GM18526 (cell line): ENCODE measurements around the gene CHML.

ENCODE experiments used
- POLR2A ChIP-seq: IDR thresholded peaks from 3 replicates; pipeline ENCODE4 v1.6.1; 2011; ENCODE audit not compliant: insufficient read length; ENCODE audit errors: extremely low read depth

CHML gene

DNA sequence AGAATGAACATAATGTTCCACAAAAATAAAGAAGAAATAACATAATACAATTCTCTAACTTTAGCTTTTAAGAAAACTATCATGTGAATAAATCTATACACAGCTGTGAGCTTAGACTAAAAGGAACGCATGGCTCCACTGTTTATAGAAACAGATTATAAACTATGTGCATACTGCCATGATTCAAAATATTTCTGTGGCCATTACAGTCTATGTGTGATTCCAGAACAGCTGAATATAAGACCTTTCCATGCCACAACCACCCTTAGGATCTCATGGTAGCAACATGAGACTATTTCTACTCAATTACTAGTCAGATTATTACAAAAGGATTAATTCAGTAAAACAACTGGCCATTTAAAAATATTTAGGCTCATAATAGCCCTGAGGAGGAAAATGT, 3.9 kb downstream of the CHML start:
- TF ChIP-seq POLR2A: no peak

DNA sequence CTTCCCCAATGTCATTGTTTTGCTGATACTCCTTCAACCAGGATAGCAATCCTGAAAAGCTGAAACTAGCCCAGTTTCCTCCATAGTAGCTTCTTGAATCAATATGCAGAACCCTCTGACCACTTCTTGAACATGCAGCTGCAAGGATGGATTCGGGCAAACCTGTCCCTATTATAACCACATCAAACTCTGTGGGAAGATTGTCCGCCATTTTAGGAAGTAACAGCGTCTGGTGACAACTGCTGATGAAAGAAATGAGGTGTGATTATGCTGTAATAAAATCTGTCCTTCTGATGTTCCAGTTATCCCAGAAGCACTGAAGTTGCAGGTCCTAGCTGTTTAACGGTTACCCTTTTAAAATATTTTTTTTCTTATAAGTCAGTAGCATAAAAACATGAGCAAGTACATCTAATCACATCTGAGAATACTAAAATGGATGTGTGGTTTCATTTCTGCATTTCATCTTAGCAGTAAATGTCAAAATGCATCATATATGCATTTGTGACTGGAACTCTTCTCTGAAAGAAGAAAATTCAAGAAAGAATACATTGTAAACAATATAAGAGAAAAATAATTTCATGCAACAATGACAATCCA, 4.5 kb downstream of the CHML start:
- no peak for TF ChIP-seq POLR2A

DNA sequence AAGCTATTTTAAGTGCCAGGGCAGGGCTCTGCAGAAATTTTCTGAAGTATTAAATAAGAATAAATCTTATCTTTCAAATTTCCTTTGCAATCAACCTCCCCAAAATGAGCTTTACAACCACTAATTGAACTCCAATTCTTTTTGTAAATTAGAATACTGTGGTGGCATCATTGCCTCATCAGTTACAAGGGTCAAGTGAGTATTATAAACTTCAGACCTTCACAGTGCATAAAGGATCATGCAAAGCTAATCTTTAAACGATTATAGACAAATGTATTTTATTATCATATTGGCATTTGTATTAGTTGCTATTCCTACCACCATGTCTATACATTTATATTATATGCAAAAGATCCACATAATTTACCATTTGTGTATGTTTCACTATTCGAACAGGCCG, 7.2 kb downstream of the CHML start:
- no peak for TF ChIP-seq POLR2A

DNA sequence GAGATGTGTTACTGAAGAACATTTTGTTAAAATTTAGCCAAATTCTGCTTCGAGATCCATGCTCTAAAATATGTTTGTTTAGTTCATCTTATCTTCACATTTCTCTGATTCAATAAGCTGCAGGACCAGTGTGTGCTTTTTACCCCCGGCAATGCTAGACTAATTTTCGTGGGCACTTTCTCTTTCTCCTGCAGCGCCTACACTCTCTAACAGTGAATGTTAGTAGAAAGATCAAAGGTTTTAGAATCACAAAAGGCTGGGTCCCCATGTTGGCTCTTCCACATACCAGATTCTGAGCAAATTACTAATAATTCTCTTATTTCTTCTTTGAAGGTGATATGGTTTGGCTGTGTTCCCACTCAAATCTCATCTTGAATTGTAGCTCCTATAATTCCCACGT, 8.5 kb downstream of the CHML start:
- TF ChIP-seq POLR2A: no peak

DNA sequence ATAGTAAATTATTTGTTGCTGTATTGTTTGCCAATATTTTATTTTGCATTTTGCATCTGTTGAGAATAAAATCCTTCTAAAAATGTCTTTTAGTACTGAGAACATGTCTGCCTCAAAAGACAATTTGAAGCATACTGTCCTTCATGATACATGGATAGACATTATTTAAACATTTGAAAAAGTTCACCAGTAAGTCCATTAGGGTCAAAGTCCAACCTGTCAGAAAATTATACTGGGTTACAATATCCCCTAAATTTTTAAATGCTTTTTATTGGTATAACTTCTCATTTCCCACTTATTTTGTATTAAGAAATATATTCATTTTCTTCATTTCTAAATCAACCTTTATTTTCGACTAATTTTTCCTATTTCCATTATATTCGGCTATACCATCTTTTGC, 9.3 kb downstream of the CHML start:
- TF ChIP-seq POLR2A: no peak

DNA sequence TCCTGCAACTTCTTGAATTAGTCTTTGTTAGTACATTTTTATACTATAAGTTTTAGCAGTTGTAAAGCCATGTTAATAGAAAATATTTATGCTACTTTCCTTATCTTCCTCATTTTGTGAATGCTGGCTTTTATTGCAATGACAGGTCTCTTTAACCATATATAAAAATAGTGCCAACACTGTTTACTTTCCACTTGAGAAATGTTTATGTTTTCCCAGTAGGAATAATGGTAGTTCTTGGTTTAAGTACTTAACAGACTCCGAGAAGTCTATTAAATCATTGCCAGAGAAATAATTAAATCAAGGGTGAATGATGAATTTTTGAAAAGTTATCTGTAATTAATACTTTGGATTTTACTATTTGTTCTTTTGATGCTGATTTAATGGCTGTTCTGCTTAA, 9.7 kb downstream of the CHML start:
- TF ChIP-seq POLR2A: no peak

DNA sequence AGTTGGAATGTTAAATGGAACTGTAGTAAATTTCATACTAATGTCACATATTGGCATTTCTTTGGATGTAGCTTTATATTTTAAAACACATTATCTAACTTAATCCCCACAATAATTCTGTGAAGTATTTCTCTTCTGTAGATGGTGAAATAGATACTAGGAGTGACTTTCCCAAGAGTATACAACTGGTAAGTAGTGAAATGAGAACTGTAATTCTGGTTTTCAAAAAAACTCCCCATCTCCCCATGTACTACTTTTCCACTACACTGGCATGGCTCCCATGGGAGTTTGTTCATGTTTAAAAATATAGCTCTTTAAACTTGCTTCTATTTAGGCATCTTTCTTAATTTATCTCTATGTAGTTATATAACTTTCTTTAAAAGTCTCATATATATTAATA, 10.2 kb downstream of the CHML start:
- no peak for TF ChIP-seq POLR2A

DNA sequence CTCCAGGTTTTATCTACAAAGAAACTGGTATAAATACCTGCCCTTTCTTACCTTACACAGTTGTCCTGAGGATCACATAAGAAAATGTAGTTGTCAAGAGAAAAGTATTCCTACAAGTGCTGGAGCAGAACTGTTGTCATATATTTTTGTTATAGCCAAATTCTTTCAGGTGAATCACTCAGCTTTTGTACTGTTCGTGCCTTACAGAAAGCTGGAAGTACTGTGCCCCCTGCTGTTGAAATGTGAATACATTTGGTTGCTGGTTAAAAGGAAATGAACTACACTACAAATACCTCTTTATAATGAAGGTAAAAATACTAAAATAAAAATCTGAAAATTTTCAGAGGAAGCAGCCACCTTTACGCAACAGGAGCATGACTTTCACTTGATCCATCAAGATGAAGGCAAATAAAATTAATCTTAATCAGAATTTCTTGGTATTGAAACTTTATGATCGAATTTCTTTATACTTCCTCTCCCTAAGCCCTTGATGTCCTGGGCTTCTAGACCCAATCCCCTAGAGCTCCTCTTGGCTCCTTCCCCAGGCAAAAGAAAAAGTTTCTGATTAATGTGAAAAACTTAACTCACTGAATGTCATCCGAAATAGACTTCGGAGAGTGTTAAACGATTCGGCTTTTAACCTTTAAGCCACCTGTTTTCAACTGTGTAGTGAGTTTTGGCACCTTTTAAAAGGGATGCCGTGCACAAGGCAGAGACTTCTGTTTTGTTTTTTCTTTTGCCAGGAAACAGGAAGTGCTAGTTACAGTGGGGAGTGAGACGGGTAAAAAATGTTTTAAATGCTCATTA, 12.5 kb downstream of the CHML start:
- no peak for TF ChIP-seq POLR2A

DNA sequence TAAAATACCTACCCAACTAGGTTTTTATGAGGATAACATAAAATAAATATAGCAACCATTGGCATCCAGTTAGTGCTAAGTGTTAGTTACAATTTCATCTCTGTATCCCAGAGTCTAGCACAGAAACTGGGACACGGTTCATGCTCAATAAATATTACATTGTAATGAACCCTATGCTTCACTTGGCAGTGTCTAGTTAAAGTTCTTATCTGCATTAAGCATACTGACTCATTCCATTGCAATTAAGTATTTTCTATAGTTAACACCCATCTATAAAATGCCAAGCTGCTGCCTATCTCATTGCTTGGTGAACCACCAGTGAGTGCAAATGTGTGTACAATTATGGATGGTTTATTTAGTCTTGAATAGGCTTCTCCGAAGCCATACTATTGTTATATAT, 15.2 kb downstream of the CHML start:
- TF ChIP-seq POLR2A: no peak

DNA sequence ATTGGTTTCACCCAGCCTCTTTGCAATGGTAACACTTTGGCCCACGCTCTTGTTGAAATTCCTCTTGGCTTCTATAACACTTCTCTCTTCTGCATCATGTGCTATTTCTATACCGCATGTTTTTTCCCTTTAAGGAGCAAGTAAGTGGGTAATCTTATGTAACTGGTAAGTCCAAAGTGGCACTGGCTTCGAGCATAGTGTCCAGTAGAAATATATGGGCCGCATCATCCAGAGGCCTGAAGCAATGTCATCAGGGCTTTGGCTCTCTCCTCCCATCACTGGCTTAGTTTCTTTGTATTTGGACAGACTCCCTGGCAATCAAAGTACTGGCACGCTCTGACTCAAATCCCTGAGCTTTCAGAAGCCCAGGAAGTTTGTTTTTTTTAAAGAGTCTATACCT, 17.5 kb downstream of the CHML start:
- TF ChIP-seq POLR2A: no peak

DNA sequence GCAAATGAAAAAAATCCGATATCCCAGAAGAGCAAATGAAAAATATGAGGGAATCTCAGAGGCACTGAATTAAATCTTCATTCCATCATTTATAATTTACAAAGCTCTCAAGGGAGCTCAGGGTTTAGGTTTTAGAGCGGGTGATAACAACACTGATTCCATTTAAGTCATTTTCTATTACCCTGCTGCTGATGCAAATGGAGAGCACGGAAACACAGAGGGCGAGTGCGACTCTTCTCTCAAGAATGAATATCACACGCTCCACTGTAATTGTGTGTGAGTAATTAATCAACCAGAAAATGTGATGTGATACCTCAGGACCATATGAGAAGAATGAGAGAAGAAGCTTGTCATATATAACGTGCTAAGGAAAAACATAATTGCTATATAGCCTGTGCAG, 22.7 kb downstream of the CHML start:
- TF ChIP-seq POLR2A: no peak

DNA sequence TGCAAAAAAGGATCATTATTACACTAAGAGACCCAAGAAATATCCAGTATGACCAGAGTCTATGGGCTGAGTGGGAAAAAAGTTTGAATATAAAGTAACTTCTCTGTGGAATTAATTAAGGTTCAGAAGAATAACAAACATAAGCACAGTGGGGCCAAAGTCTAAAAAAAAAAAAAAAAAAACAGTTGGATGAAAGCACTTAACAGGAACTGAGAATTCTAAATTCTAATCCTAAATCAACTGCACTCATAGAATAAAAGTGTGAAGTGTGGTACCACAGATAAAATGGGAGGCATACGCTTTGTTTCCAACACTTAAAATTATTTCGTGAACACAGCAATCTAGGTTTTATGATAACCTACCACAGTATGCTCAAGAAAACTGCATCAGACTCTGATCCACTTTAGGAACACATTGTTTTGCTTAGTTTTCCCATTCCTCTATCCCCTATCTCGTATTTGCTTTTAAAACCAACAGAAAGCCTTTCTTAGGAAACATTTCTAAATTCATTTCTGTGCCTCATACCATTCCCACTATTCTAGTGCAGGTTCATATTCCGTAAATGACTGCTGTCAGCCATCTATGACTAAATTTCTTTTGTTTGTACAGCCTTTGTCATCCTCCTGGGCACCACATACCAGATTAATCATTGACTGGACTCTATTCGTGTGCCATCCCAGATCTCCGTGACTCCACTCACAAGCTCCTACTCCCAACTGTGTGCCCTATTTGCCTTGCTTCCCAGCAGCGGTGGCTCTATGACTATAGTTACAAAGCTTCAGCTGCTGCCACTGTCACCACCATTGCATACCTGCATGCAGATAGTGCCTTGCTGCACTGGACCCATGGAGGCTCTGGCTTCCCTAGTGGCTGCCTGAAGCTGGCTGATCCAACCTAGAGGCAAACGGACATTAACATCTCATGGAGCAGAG, 24.9 kb downstream of the CHML start:
- no peak for TF ChIP-seq POLR2A

DNA sequence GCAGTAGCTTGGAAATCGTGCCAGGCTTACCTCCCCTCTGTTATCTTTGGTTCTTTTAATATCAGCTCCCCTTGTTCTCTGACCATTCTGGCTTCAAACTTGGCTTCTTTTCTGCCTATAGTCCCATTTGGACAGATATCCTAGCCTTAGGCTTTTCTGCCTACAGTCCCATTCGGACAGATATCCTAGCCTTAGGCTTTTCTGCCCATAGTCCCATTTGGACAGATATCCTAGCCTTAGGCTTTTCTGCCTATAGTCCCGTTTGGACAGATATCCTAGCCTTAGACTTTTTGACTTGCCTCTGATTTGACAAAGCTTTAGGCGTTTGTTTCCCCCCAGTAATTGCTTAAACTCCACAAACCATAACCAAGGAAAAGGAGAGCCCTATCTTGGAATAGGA, 25.6 kb downstream of the CHML start:
- TF ChIP-seq POLR2A: no peak

DNA sequence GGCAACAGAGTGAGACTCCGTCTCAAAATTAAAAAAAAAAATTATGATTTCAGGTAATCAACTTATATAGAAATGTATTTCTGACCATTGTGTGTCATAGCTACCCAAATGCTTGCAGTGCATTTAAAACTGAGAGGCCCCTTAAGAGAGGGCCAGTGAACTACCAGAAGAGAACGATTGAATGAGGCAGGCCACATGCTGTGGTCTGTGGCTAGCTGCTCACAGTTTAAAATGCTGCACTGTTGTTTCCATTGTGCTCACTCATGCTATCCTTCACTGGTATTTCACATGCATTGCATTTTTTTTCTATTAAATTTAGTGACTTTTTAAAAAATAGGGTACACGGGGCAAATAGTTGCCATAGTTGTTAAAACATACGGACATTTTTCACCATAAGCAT, 26.0 kb downstream of the CHML start:
- TF ChIP-seq POLR2A: no peak

DNA sequence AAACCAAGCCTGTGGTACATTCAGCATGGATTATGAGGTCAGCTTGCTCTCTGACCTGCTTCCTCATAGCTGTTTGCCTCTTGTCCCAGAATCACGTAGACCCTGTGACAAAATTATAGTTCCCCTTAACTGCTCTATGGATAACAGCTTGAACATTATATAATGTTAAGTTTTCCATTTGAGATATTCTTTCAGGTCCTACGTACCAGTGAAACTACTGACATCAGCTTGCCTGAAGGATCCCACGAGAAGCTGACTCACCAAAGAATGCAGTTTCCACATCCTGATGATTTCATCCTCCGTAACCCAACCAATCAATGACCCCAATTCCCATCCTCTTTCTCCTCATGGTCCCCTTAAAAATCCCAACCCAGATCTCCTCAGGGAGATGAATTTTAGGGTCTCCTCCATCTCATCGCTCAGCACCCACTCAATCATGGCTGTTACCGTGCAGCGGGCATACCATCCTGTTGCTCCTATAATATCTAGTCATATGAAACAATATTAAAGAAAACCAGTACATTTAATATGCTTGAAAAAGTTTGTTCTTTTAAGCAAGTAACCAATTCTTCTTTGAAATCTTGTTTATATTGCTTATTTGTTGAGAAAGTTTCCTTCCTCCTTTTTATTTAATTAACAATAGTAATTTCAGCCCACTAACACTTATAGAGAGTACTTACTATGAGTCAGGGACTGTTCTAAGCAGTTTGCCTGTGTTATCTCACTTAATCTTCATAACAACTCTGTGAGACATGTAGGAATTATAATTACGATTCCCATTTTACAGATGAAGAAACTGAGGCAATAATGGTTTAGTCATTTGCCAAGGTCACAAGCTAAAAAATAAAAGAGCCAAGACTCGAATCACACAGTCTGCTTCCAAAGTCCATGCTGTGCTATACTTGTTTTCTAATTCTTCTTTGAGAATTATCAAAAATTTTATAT, 27.4 kb downstream of the CHML start:
- TF ChIP-seq POLR2A: no peak

DNA sequence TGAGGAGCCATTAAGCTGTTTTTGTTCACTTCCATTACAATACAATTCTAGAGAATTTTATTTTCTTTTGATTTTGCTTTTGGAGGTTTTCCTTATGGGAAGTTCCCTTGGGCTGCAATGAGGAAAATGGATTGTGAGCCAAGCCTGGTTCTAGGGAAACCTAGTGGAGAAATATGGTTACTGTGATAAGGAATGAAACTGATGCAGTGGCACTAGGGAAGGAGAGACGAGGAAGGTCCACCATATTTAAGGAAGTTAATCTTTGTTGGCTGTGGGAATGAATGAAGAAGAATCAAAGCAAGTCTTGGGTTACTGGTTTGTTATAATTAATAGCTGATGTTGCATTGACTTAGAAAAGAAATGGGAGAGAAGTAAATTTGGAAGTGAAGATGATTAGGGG, 28.4 kb downstream of the CHML start:
- TF ChIP-seq POLR2A: no peak
